GM12878 (cell line): ENCODE results near the gene SV2B. TPM values are rescaled to one million over a fixed set of nuclear protein-coding genes. Genes with fewer than 3 reads are reported as not detected.

Experiments
- ATAC-seq: fragments of 200-7000 bp; cut with Tn5 transposase; 3 replicates; pipeline ENCODE4 v1.9.1; 2020; ENCODE audit warnings: mild to moderate bottlenecking, moderate library complexity
- BruUV-seq: library from RNA; stranded (reverse); fragments of 400-500 nt; replicated peaks from 2 replicates; lab custom pipeline; 2021; lab: Mats Ljungman, UMichigan
- CTCF ChIA-PET: fragments of 300-600 bp; sonication (Branson Sonifier 250); formaldehyde crosslinking; extraction: SDS; loops from one replicate; lab custom pipeline; 2021; ENCODE audit warnings: inconsistent platforms; lab: Yijun Ruan, JAX
- POLR2A ChIA-PET: fragments of 350-600 bp; formaldehyde crosslinking; extraction: SDS; loops from one replicate; lab custom pipeline; 2021; ENCODE audit warnings: inconsistent platforms; lab: Charles Lee
- RAD21 ChIA-PET: fragments of 300-600 bp; sonication (Branson Sonifier 250); formaldehyde crosslinking; loops from one replicate; lab custom pipeline; 2023; ENCODE audit warnings: antibody characterized with exemption; ENCODE audit not compliant: unreplicated experiment; lab: Charles Lee
- SMC1A ChIA-PET: fragments of 300-600 bp; sonication (Branson Sonifier 250); formaldehyde crosslinking; loops from one replicate; lab custom pipeline; 2023; ENCODE audit not compliant: unreplicated experiment, uncharacterized antibody; lab: Charles Lee
- DNase-seq: peaks from one replicate; pipeline ENCODE4 v3.0.0-alpha.2; 2011; ENCODE audit warnings: low read depth, low spot score
- FAIRE-seq: peaks from 3 replicates; lab custom pipeline; 2011; peaks lifted over from hg19 to GRCh38; lab: Jason Lieb, UNC
- H2AFZ ChIP-seq: 2 replicates; pipeline ENCODE4 v1.6.0; 2011; ENCODE audit warnings: low read depth, low read length, control low read depth; ENCODE audit not compliant: control insufficient read depth
- H3K27ac ChIP-seq: 2 replicates; pipeline ENCODE4 v1.5.1; 2011; ENCODE audit warnings: control low read depth; ENCODE audit not compliant: control insufficient read depth, insufficient read depth
- H3K27me3 ChIP-seq, 2 experiments: replicated peaks in 1 of 2; 2 replicates each; pipeline versions ENCODE4 v1.6.0 to v1.6.1; 2011; ENCODE audit warnings: low read length in 1 of 2; ENCODE audit not compliant: control insufficient read depth in 2 of 2, insufficient read depth in 2 of 2
- H3K36me3 ChIP-seq, 2 experiments: 2 replicates each; pipeline ENCODE4 v1.5.1; 2011; ENCODE audit warnings: low read length in 1 of 2; ENCODE audit not compliant: control insufficient read depth in 2 of 2, insufficient read depth in 2 of 2
- H3K4me1 ChIP-seq: 2 replicates; pipeline ENCODE4 v1.6.1; 2011; ENCODE audit warnings: mild to moderate bottlenecking, low read length, moderate library complexity, mixed read lengths; ENCODE audit not compliant: control insufficient read depth, insufficient read depth
- H3K4me2 ChIP-seq: 2 replicates; pipeline ENCODE4 v1.6.0; 2011; ENCODE audit warnings: control low read depth; ENCODE audit not compliant: control insufficient read depth, insufficient read depth
- H3K4me3 ChIP-seq: fragments of 200-600 bp; sonication (generic); 2 replicates; pipeline ENCODE4 v1.5.1; 2016
- H3K79me2 ChIP-seq: 2 replicates; pipeline ENCODE4 v1.6.0; 2011; ENCODE audit warnings: low read length; ENCODE audit not compliant: control insufficient read depth, insufficient read depth
- H3K9ac ChIP-seq: 2 replicates; pipeline ENCODE4 v1.8.0; 2011; ENCODE audit warnings: low read length, control low read depth, mixed read lengths; ENCODE audit not compliant: control insufficient read depth, insufficient read depth
- H3K9me3 ChIP-seq: replicated peaks from 3 replicates; pipeline ENCODE4 v1.5.1; 2011; ENCODE audit warnings: mild to moderate bottlenecking, low read length; ENCODE audit not compliant: control insufficient read depth, insufficient read depth
- H4K20me1 ChIP-seq: 2 replicates; pipeline ENCODE4 v1.6.0; 2011; ENCODE audit not compliant: control insufficient read depth, insufficient read depth
- CBFB ChIP-seq: IDR thresholded peaks from 2 replicates; pipeline ENCODE4 v1.6.1; 2016; ENCODE audit warnings: antibody characterized with exemption, low read depth
- FOXK2 ChIP-seq: fragments of 450-650 bp; IDR thresholded peaks from 2 replicates; pipeline ENCODE4 v1.6.1; 2017; ENCODE audit warnings: mild to moderate bottlenecking, moderate library complexity
- MXI1 ChIP-seq: fragments of 150-350 bp; IDR thresholded peaks from 2 replicates; pipeline ENCODE4 v1.6.1; 2011; ENCODE audit warnings: low read depth, mild to moderate bottlenecking, inconsistent platforms, low read length, improper control_type of control experiment
- MYC ChIP-seq: IDR thresholded peaks from 2 replicates; pipeline ENCODE4 v1.6.1; 2011; ENCODE audit warnings: mild to moderate bottlenecking, low read length, moderate library complexity, inconsistent platforms; ENCODE audit not compliant: insufficient read depth, insufficient replicate concordance, insufficient read length, severe bottlenecking
- NRF1 ChIP-seq: conservative IDR thresholded peaks from 2 replicates; pipeline ENCODE4 v1.6.1; 2011; ENCODE audit warnings: mild to moderate bottlenecking, low read depth, low read length, improper control_type of control experiment
- SMARCA5 ChIP-seq: fragments of 450-650 bp; IDR thresholded peaks from 2 replicates; pipeline ENCODE4 v1.6.1; 2017; ENCODE audit warnings: mild to moderate bottlenecking
- TCF12 ChIP-seq: IDR thresholded peaks from 2 replicates; pipeline ENCODE4 v1.6.1; 2011; ENCODE audit warnings: low read depth, mild to moderate bottlenecking, low read length
- ZBED1 ChIP-seq: IDR thresholded peaks from 2 replicates; pipeline ENCODE4 v1.6.1; 2016; ENCODE audit warnings: borderline replicate concordance
- ZNF24 ChIP-seq: fragments of 450-650 bp; IDR thresholded peaks from 2 replicates; pipeline ENCODE4 v1.6.1; 2017; ENCODE audit warnings: antibody characterized with exemption, mild to moderate bottlenecking
- ZSCAN29 ChIP-seq: fragments of 450-650 bp; IDR thresholded peaks from 2 replicates; pipeline ENCODE4 v1.6.1; 2017; ENCODE audit warnings: mild to moderate bottlenecking, moderate library complexity
- WGBS: methylation state at CpG from one replicate; pipeline ENCODE4 v1.1.6; 2016; ENCODE audit warnings: low lambda C conversion rate; ENCODE audit not compliant: insufficient replicate concordance, insufficient coverage; ENCODE audit errors: missing lambda C conversion rate; 5-methylcytosine and 5-hydroxymethylcytosine counted together
- in situ Hi-C: fragments of 300-500 bp; cut with MboI; formaldehyde crosslinking; loops from 9 replicates; pipeline ENCODE4 v1.14.3; 2018; ENCODE audit warnings: mixed read lengths
- intact Hi-C: fragments of 100-400 bp; cut with micrococcal nuclease; formaldehyde crosslinking; loops from one replicate; pipeline ENCODE4 v1.14.2; 2022; ENCODE audit not compliant: unreplicated experiment
- polyA plus RNA-seq, 11 experiments: library from polyadenylated mRNA; depleted of rRNA in 4 of 11; unstranded in 6 of 11; stranded (reverse) in 5 of 11; fragments of >200 nt; fragmentation: Nextera tagmentation in 4 of 11; fragmentation: Illumina TruSeq in 1 of 11; extraction: Ambion mirVana in 4 of 11; extraction: Trizol in 1 of 11; gene quantifications; 1 replicate in 1 of 11; 2 replicates in 10 of 11; pipeline versions ENCODE4 v1.2.1 to v1.2.3, GENCODE V29; 2011 to 2016; ENCODE audit warnings: inconsistent platforms in 2 of 11, missing spikeins in 2 of 11, low read depth in 1 of 11
- total RNA-seq, 4 experiments: library from RNA; depleted of rRNA in 3 of 4; stranded (reverse); fragments of >200 nt in 3 of 4; fragmentation: Illumina TruSeq in 1 of 4; extraction: Trizol in 1 of 4; gene quantifications; 2 replicates each; pipeline versions ENCODE4 v1.2.1 to v1.2.3, GENCODE V29; 2013 to 2021
- TF ChIP-seq, protein P1 (sequence below): fragments of 450-650 bp; IDR thresholded peaks from 2 replicates; pipeline ENCODE4 v1.6.1; 2014; ENCODE audit warnings: mild to moderate bottlenecking
- TF ChIP-seq, protein P2 (sequence below): fragments of 450-650 bp; IDR thresholded peaks from 2 replicates; pipeline ENCODE4 v1.6.1; 2017; ENCODE audit warnings: mild to moderate bottlenecking, low read depth, inconsistent platforms; ENCODE audit not compliant: poor library complexity, severe bottlenecking
- TF ChIP-seq, protein P3 (sequence below): IDR thresholded peaks from 2 replicates; pipeline ENCODE4 v1.6.1; 2011; ENCODE audit warnings: low read depth, low read length, improper control_type of control experiment, borderline replicate concordance

The SV2B gene
- total and polyA plus RNA-seq, 10 of the 15 experiments (the other 5 are each of a cell fraction or from before 2014, with no cell fraction given) = 0.03 to 1.7 (median 1.3) TPM

DNA sequence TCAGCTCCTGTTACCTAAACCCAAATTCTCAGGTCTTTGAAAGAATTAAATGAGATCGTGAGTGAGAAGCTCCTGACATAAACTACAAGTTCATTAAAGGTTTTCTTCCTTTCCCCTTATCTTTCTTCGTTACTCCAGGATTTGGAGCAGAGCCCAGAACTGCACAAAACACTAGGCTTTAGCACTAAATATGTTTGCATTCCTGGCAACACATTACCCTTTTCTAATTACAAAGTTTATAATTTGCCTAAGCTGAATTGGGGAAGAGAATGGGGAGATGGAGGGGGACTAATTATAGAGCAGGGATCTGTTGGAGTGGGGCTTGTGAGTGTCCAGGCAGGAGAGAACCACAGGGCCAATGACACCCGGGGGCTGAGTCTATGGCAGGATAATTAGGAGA lies 109.7 kb downstream of the SV2B start:
- Histone ChIP-seq H4K20me1 (no peaks in the 10 kb centered on the region), H3K27ac (no peak overlapping the region), H3K36me3 (no peaks in the 10 kb centered on the region), H3K4me1 (no peaks in the 10 kb centered on the region), H3K9me3 (no peaks in the 10 kb centered on the region), H3K79me2 (no peaks in the 10 kb centered on the region), H3K4me2 (no peak overlapping the region), H3K9ac (no peak overlapping the region), H3K4me3 (no peak overlapping the region), H3K27me3 (no peaks in the 10 kb centered on the region; a peak in 1 of 4 replicates), H2AFZ (no peak overlapping the region)
- WGBS = 8% methylated on average over 3 of the region's 3 CpGs
- in situ Hi-C loops (loop anchor here (5.0 kb wide), 1 partner anchor 47 kb away; no protein-coding TSS in a partner anchor), intact Hi-C loops (no loop called here)
- ChIA-PET RAD21 (no interaction called here), POLR2A (no interaction called here), CTCF (no interaction called here), SMC1A (no interaction called here)
- no peak for ATAC-seq
- no peak for FAIRE-seq
- no TSS peak for BruUV-seq
- DNase-seq = no peak
- no peak for TF ChIP-seq ZNF24
- TF ChIP-seq NRF1 = no peak
- no peak for TF ChIP-seq MXI1
- TF ChIP-seq ZBED1 = no peak
- TF ChIP-seq, protein P1, sequence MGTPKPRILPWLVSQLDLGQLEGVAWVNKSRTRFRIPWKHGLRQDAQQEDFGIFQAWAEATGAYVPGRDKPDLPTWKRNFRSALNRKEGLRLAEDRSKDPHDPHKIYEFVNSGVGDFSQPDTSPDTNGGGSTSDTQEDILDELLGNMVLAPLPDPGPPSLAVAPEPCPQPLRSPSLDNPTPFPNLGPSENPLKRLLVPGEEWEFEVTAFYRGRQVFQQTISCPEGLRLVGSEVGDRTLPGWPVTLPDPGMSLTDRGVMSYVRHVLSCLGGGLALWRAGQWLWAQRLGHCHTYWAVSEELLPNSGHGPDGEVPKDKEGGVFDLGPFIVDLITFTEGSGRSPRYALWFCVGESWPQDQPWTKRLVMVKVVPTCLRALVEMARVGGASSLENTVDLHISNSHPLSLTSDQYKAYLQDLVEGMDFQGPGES = no peak
- no peak for TF ChIP-seq TCF12
- TF ChIP-seq CBFB = no peak
- no peak for TF ChIP-seq SMARCA5
- TF ChIP-seq, protein P2, sequence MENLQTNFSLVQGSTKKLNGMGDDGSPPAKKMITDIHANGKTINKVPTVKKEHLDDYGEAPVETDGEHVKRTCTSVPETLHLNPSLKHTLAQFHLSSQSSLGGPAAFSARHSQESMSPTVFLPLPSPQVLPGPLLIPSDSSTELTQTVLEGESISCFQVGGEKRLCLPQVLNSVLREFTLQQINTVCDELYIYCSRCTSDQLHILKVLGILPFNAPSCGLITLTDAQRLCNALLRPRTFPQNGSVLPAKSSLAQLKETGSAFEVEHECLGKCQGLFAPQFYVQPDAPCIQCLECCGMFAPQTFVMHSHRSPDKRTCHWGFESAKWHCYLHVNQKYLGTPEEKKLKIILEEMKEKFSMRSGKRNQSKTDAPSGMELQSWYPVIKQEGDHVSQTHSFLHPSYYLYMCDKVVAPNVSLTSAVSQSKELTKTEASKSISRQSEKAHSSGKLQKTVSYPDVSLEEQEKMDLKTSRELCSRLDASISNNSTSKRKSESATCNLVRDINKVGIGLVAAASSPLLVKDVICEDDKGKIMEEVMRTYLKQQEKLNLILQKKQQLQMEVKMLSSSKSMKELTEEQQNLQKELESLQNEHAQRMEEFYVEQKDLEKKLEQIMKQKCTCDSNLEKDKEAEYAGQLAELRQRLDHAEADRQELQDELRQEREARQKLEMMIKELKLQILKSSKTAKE = no peak
- TF ChIP-seq FOXK2 = no peak
- no peak for TF ChIP-seq ZSCAN29
- TF ChIP-seq, protein P3, sequence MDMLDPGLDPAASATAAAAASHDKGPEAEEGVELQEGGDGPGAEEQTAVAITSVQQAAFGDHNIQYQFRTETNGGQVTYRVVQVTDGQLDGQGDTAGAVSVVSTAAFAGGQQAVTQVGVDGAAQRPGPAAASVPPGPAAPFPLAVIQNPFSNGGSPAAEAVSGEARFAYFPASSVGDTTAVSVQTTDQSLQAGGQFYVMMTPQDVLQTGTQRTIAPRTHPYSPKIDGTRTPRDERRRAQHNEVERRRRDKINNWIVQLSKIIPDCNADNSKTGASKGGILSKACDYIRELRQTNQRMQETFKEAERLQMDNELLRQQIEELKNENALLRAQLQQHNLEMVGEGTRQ = no peak
- TF ChIP-seq MYC = no peak
